G401.6 (cell line): ENCODE data around the gene ATXN10.
"Not testable (repeated sequence)": the region's sequence is repeated elsewhere in the genome, so short reads cannot be mapped to it uniquely, and the experiment has no call there.

Experiments used
- FAIRE-seq: peaks from 2 replicates; lab custom pipeline; 2012; peaks lifted over from hg19 to GRCh38; lab: Jason Lieb, UNC

Gene ATXN10

DNA sequence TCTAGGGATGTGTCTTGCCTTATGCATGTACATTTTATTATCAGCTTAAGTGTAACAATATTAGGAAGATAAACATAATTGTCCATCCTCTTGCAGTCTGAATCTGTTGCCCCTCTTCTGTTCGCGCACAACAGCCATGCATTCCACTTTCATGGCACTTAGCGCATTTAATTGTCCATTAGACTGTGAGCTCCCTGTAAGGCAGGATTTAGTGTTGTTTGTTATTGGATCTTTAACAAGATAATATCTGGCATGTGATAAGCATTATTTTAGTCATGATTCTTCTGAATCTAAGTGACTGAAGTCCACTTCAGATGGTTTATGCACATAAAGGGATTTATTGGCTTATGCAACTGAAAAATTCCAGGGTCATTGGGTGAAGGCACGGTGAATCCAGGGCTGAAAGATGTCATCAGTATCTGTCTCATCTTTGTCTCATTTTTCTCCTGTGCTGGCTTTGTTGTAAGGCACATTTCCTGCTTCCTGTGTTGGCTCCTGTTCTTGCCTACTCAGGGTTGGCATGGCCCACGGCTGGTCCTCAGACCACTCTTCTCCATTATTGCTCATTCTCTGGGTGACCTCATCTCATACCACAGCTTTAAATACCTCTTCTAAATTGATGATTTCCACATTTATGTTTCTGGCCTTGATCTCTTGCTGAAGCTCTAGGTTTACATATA is 37.6 kb downstream of the ATXN10 start:
- FAIRE-seq: no peak

DNA sequence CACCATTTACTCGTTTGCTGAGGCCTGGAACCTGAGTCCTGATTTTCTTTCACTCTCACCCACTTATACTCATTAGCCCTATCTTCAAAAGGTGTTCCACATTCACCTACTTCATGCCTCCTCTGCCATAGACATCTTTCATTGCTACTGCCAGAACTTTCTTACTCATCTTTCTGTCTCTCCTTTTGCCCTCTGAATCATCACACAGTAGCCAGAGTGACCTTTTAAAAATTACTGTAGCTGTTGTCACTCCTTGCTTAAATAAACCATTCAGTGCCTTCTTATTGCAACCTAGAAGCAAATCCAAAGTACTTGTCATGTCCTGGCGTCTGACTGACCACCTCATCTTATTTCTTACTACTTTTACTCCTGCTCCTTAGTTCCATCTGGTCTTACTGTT is 38.2 kb downstream of the ATXN10 start:
- FAIRE-seq: no peak

GRCh38 chr22:45710469-45710868 is 38.8 kb downstream of the ATXN10 start:
- no peak for FAIRE-seq

DNA sequence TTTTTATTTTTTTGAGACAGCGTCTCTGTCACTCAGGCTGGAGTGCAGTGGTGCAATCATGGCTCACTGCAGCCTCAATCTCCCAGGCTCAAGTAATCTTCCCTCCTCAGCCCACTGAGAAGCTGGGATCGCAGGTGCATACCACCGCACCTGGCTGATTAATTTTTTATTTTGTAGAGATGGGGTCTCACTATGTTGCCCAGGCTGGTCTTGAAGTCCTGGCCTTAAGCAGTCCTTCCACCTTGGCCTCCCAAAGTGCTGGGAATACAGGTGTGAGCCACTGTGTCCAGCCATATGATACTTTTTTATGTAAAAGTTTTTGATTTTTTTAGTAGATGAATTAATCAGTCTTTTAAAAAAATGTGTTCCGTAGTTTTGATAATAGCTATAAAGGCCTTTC is 42.8 kb downstream of the ATXN10 start:
- not testable (repeated sequence) for FAIRE-seq

GRCh38 chr22:45717789-45718188 is 46.2 kb downstream of the ATXN10 start:
- FAIRE-seq: peak; percentile 19

GRCh38 chr22:45718391-45718790 is 46.8 kb downstream of the ATXN10 start:
- FAIRE-seq: no peak

DNA sequence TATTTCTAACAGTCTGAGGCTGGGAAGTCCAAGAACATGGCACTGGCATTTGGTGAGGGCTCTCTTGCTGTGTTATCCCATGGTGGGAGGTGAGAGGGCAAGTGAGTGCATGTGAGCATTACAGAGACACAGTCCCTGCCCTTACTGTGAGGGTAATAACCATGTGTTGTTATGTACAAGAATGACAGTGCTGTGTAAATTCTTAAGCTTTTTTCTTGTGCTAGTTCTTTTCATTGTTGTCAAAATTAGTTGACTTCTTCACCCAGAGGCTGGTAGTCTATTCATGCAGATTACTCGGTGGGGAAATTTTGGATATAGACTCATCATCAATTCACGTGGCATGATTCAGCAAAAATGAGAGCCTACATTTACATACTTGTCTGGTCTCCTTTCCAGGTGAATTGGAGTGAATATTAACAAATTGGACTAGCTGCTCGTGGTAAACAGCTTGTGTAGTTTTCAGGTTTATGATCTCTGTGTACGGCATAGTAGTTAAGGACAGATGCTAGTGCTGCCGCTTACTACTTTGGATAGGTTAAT is 49.3 kb downstream of the ATXN10 start:
- FAIRE-seq: no peak

DNA sequence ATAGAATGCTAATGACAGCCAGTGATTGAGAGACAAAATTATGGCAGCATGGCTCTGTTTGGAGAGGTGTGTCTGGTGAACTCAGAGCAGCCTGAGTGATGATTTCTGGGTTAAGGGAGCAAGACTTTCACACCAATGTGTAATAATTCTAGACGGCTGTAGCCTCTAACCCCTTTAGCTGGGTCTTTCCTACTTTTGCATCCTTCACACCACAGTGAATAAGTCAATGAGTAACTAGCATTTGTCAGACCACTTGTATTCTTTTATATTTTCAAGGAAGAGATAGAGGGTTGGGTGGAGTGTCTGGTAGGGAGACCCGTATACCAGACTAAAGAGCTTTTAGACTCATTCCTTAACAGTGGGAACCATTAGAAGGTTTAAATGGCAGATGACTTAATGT is 50.4 kb downstream of the ATXN10 start:
- no peak for FAIRE-seq

DNA sequence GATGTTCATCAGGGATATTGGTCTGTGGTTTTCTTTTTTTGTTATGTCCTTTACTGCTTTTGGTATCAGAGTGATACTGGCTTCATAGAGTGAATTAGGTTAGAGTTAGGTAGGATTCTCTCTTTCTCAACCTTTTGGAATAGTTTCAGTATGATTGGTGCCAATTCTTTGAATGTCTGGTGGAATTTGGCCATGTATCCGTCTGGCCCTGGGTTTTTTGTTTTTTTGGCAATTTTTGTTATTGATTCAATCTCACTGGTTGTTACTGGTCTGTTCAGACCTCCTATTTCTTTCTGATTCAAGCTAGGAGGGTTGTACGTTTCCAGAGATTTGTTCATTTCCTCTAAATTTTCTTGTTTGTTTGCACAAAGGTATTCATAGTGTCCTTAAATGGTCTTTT is 54.4 kb downstream of the ATXN10 start:
- no peak for FAIRE-seq

GRCh38 chr22:45731041-45731797 is 59.6 kb downstream of the ATXN10 start:
- no peak for FAIRE-seq

DNA sequence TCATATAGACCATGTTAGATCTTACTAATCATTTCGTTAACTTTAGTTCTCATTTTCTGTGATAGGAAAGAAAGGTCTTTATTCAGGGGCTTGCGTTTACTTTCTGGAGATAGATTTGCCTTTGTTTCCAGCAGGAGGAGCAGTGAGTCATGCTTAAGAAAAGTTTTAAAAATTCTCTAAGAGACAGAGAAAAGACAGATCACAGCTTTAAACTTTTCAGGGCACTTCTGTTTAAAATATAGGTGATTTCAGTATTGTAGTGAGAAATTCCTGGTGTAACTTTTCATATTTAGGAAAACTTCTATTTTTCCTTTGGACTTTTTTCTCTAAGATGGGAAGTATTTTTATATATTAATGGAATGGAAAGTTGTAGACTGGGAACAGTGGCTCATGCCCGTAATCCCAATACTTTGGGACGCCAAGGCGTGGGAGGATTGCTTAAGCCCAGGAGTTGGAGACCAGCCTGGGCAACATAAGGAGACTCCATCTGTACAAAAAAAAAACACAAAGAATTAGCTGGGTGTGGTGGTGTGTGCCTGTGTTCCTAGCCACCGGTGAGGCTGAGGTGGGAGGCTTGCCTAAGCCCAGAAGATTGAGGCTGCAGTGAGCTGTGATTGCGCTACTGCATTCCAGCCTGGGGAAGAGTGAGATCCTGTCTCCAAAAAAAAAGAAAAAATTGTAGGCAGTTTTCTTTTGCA is 60.3 kb downstream of the ATXN10 start:
- peak; percentile 87 for FAIRE-seq

- FAIRE-seq: no peak
Measured at GRCh38 chr22:45735273-45735672, 63.6 kb downstream of the ATXN10 start.

DNA sequence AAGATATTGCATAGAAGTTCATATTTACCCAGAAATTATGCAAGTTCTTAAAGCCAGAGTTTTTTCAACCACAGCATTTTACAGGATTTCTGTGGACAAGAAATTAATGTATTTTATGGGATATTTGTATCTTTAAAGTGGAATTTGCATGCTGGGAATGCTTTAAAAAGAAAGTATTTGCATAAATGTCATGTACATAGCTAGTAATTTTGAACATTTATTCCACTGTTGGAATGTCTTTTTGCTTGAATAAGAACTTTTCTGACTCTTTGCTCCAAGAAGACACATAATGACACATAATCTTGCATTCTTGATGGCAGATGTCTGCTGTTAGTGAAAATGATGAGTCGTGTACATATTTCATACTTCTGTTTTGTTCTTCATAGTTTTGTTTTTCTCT is 66.6 kb downstream of the ATXN10 start:
- peak; percentile 21 for FAIRE-seq

GRCh38 chr22:45740236-45740635 is 68.6 kb downstream of the ATXN10 start:
- no peak for FAIRE-seq

DNA sequence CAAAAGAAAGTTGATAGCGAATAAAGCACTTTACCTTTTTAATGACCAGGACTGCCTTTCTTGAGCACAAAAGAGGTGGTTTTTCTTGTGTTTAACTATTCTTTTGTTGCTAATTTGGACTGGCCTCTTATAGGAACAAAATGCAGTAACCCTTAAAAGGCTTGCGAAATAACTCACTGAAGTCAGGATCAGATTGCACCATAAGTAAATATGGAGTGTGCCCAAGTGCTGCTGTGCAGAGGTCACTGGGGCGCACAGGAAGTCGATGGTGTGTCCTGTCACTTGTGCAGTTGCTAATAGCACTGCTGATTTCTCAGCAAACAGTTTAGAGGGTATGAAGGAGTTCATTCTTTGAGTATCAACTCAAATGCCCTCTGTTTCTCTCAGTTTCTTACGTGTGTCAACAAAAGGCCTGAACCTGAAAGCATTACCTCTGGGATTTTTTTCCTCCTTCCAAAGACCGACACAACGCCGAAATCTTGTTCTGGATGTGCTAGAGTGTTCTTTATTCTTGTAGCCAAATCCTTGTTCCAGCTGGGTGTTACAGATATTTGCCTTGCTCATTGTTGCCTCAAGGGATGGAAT is 71.3 kb downstream of the ATXN10 start:
- FAIRE-seq: no peak

DNA sequence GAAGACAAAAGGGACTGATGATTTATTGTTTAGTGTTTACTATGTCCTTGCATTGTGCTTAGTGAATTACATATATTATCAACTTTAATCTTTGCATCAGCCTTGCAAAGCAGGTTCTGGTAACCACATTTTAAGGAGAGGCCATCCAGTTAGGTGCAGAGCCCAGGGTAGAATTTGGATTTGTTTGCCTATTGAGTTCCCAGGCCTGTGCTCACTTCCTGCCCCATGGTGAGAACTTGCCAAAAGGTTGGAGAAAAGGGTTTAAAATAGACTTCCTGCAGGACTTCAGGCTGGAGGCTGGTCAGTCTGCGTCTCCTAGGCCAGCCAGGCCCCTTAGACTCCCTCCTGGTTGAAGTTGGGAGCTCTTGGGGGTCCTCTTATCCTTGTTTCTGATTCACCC is 72.1 kb downstream of the ATXN10 start:
- no peak for FAIRE-seq

GRCh38 chr22:45744442-45744841 is 72.8 kb downstream of the ATXN10 start:
- FAIRE-seq: no peak

DNA sequence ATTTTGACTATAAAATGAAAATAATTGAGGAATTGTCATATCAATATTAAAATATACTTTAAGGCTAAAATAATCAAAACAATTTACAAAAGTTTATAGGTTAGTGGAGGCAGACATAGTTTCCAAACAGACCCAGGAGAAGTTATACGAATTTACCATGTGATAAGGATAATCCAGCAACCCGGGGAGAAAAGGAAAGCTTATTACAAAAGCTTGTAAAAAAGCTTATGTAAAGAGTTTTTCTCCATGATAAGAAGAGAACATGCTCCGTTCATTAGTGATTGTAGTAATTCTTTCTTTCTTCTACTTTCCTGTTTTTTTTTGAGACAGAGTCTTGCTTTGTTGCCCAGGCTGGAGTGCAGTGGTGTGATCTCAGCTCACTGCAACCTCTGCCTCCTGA is 79.0 kb downstream of the ATXN10 start:
- no peak for FAIRE-seq

GRCh38 chr22:45752036-45752435 is 80.4 kb downstream of the ATXN10 start:
- no peak for FAIRE-seq

DNA sequence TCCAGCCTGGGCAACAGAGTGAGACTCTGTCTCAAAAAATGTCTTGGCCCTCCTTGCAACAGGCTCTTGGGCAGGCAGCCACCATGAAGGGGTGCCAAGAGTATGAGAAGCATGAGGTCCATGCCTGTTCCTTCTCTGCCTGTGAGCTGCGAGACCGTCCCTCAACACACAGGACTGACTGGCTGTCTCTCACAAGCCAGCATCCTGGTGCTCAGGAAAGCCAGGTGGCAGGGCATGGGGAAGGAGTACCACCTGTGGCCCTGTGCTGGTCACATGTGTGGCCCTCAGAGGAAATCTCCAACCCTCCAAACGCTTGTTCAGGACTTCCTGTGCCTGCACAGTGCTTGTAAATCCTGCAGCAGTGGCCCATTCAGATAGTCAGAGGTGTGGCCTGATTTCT is 83.2 kb downstream of the ATXN10 start:
- no peak for FAIRE-seq

- no peak for FAIRE-seq
Measured at GRCh38 chr22:45756558-45756957, 84.9 kb downstream of the ATXN10 start.

DNA sequence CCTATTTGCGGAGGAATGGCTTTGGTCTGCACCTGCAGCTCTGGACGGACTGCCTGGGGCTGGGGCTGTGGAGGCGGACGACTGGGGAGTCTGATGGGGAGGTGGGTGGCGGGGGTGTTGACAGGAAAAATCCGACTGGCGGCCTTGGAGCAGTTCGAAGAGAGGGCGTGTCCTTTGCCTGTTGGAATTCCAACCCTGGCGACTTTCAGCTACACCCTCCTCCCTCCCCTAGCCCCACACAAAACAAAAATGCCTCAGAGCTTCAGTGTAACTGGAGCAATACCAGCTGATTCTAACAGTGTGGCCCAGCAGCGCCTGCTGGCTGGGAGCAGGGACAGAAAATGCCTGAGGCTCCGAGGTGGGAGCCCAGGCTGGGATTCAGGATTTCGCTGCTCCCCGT is 85.4 kb downstream of the ATXN10 start:
- no peak for FAIRE-seq

DNA sequence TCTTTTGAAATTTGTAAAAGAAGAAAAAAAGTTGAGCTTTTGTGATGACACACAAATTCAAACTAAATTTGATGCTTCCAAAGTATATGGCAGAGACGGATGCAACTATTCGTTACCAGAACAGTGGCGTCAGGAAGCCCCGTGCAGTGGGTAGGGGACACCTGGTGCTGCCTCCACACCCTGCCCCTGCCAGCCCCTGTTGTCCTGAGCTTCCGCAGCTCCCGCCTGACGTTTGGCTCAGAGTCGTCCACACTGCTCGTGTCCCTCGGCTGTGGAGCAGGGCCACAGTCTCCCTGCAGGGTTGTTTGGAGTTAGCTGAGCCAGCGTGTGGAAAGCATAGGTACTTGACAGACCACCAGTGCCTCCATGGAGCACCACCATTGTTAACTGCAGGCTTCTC is 86.3 kb downstream of the ATXN10 start:
- FAIRE-seq: no peak
